Body of pancreas (tissue), 4 donors: ENCODE data around the gene UGGT1. TPM values are rescaled to one million over a fixed set of nuclear protein-coding genes. Genes with fewer than 3 reads are reported as not detected.

Experiments
- ATAC-seq: fragments of 150-250 bp; one replicate; pipeline ENCODE4 v1.9.1; 2016
- DNase-seq, 4 donors: peaks; one replicate each; pipeline ENCODE4 v3.0.0-alpha.2; 2019
- H3K27ac ChIP-seq, 4 donors: fragments of 200-600 bp; sonication (generic); 1 replicate in 3 of 4; 2 replicates in 1 of 4; pipeline versions ENCODE4 v1.5.1 to v1.6.1; 2016 to 2019; ENCODE audit warnings: mild to moderate bottlenecking in 1 of 4, mixed read lengths in 1 of 4, moderate library complexity in 1 of 4
- H3K27me3 ChIP-seq, 2 donors: fragments of 200-600 bp; sonication (generic); one replicate each; pipeline ENCODE4 v1.6.0; 2016; ENCODE audit warnings: mild to moderate bottlenecking in 1 of 2
- H3K36me3 ChIP-seq, 2 donors: fragments of 200-600 bp; sonication (generic); replicated peaks in 1 of 2; 2 replicates each; pipeline ENCODE4 v1.5.1; 2016; ENCODE audit warnings: low read depth in 2 of 2; ENCODE audit not compliant: insufficient read depth in 1 of 2
- H3K4me1 ChIP-seq: fragments of 200-600 bp; sonication (generic); one replicate; pipeline ENCODE4 v1.6.0; 2016
- H3K4me3 ChIP-seq, 2 donors: fragments of 200-600 bp; sonication (generic); 1 replicate in 1 of 2; 2 replicates in 1 of 2; pipeline ENCODE4 v1.5.1; 2016 to 2019
- H3K9me3 ChIP-seq, 3 donors: fragments of 200-600 bp; sonication (generic); 1 replicate in 2 of 3; 2 replicates in 1 of 3; pipeline ENCODE4 v1.5.1; 2016
- CTCF ChIP-seq, 7 experiments: fragments of 450-650 bp in 4 of 7; fragments of 200-600 bp in 3 of 7; sonication (generic) in 3 of 7; IDR thresholded peaks; one replicate each; pipeline ENCODE4 v1.5.1; 2016 to 2019; ENCODE audit warnings: antibody characterized with exemption in 7 of 7
- POLR2A ChIP-seq, 3 donors: fragments of 450-650 bp; IDR thresholded peaks; one replicate each; pipeline ENCODE4 v1.6.1; 2016; ENCODE audit warnings: antibody characterized with exemption in 3 of 3, mild to moderate bottlenecking in 2 of 3
- WGBS, 2 donors: methylation state at CpG; one replicate each; pipeline ENCODE4 v1.1.5; 2017; 5-methylcytosine and 5-hydroxymethylcytosine counted together
- intact Hi-C: fragments of 100-400 bp; cut with DNase I; formaldehyde crosslinking; loops from one replicate; pipeline ENCODE4 v1.15.1; 2023
- total RNA-seq, 2 donors: library from RNA; depleted of rRNA; stranded (reverse); fragments of >200 nt; gene quantifications; one replicate each; pipeline ENCODE4 v1.1.0, GENCODE V29; 2016

UGGT1 gene
- total RNA-seq, 2 donors from 2014 or later = 38.2 to 42.0 TPM

GRCh38 chr2:128233790-128234395 is 142.9 kb downstream of the UGGT1 start:
- no peaks in the 10 kb centered on the region for H3K9me3 ChIP-seq
- intact Hi-C loops = no loop called here
- no peak for ATAC-seq
- peak overlapping the region in 2 of 4 donors; percentile 65 to 69 for H3K27ac ChIP-seq
- DNase-seq = no peak
- H3K27me3 ChIP-seq = no peaks in the 10 kb centered on the region
- no peaks in the 10 kb centered on the region for H3K36me3 ChIP-seq
- H3K4me3 ChIP-seq = no peak overlapping the region
- WGBS, 2 donors = 24 to 29% methylated on average over 10 to 11 of the region's 11 CpGs
- no peak for TF ChIP-seq CTCF (IDR thresholded peaks at IDR 0.05)
- TF ChIP-seq POLR2A (IDR thresholded peaks at IDR 0.05) = no peak
- H3K4me1 ChIP-seq = peaks cover 13% of the 10 kb centered on the region

- no peaks in the 10 kb centered on the region for H3K36me3 ChIP-seq
- no peaks in the 10 kb centered on the region for H3K9me3 ChIP-seq
- WGBS, 2 donors = 80 to 84% methylated on average over 5 of the region's 5 CpGs
- H3K4me1 ChIP-seq = peaks cover 13% of the 10 kb centered on the region
- no peak for ATAC-seq
- H3K27me3 ChIP-seq = no peaks in the 10 kb centered on the region
- TF ChIP-seq POLR2A (IDR thresholded peaks at IDR 0.05) (no peak), CTCF (IDR thresholded peaks at IDR 0.05) (no peak)
- H3K27ac ChIP-seq = no peak overlapping the region
- no peak overlapping the region for H3K4me3 ChIP-seq
- intact Hi-C loops = no loop called here
- no peak for DNase-seq
Measured at GRCh38 chr2:128234613-128235012, 143.6 kb downstream of the UGGT1 start.

- ATAC-seq = no peak
- WGBS, 2 donors = 75 to 84% methylated on average over 8 of the region's 8 CpGs
- intact Hi-C loops = no loop called here
Measured at GRCh38 chr2:128235581-128235980, 144.6 kb downstream of the UGGT1 start.

GRCh38 chr2:128236491-128237035 is 145.6 kb downstream of the UGGT1 start:
- Histone ChIP-seq H3K27ac (no peak overlapping the region), H3K27me3 (no peaks in the 10 kb centered on the region), H3K4me3 (no peak overlapping the region), H3K36me3 (no peaks in the 10 kb centered on the region), H3K9me3 (no peaks in the 10 kb centered on the region), H3K4me1 (peaks cover 13% of the 10 kb centered on the region)
- ATAC-seq = no peak
- DNase-seq = no peak
- intact Hi-C loops = no loop called here
- TF ChIP-seq POLR2A (IDR thresholded peaks at IDR 0.05) (no peak), CTCF (IDR thresholded peaks at IDR 0.05) (no peak)
- WGBS, 2 donors = 89 to 94% methylated on average over 8 of the region's 8 CpGs

More at GRCh38 chr2:128235581-128235980, 144.6 kb downstream of the UGGT1 start:
- H3K4me3 ChIP-seq = no peak overlapping the region
- TF ChIP-seq CTCF (IDR thresholded peaks at IDR 0.05) (no peak), POLR2A (IDR thresholded peaks at IDR 0.05) (no peak)
- no peaks in the 10 kb centered on the region for H3K36me3 ChIP-seq
- no peaks in the 10 kb centered on the region for H3K27me3 ChIP-seq
- H3K9me3 ChIP-seq = no peaks in the 10 kb centered on the region
- peaks cover 13% of the 10 kb centered on the region for H3K4me1 ChIP-seq
- no peak for DNase-seq
- H3K27ac ChIP-seq = no peak overlapping the region

GRCh38 chr2:128237081-128237534 is 146.1 kb downstream of the UGGT1 start:
- Histone ChIP-seq H3K36me3 (no peaks in the 10 kb centered on the region), H3K4me1 (peaks cover 13% of the 10 kb centered on the region), H3K4me3 (no peak overlapping the region), H3K9me3 (no peaks in the 10 kb centered on the region), H3K27ac (no peak overlapping the region), H3K27me3 (no peaks in the 10 kb centered on the region)
- ATAC-seq (no peak), DNase-seq (no peak)
- TF ChIP-seq POLR2A (IDR thresholded peaks at IDR 0.05) (no peak), CTCF (IDR thresholded peaks at IDR 0.05) (no peak)
- 41 to 55% methylated on average over 2 of the region's 2 CpGs for WGBS, 2 donors
- intact Hi-C loops = no loop called here
